HG02588 (cell line): ENCODE results near the gene TRAPPC3L.
A peak's percentile ranks its signal among the peaks of the same experiment; 100 is the strongest.

Experiments used
- ATAC-seq: cut with Tn5 transposase; IDR thresholded peaks from one replicate; pipeline ENCODE4 v1.9.1; 2021; ENCODE audit warnings: mild to moderate bottlenecking, moderate library complexity; ENCODE audit not compliant: unreplicated experiment

Gene TRAPPC3L

DNA sequence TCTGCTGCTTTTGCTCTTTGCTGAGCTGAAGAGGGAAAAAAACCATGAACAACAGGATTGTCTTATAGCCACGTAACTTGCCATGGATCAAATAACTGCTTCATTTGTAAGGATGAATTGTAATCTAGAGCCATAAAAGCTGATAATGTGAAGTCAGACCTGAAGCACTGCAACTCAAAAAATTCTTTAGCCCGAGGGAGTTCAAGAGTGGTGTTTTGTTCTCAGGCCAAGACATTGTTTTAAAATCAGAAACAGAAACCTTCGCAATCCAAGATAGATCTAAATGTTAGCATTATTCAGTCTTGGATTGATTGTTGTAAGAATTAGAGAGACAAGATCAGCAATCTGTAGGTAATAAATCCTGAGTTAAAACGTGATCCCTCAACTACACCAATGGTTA is at the start of gene TRAPPC3L:
Gene TRAPPC3L (minus strand): TSS at position 34 of the 400 bp plus-strand sequence. CDS start 170 bp downstream, outside the sequence.
- ATAC-seq, result no peak

DNA sequence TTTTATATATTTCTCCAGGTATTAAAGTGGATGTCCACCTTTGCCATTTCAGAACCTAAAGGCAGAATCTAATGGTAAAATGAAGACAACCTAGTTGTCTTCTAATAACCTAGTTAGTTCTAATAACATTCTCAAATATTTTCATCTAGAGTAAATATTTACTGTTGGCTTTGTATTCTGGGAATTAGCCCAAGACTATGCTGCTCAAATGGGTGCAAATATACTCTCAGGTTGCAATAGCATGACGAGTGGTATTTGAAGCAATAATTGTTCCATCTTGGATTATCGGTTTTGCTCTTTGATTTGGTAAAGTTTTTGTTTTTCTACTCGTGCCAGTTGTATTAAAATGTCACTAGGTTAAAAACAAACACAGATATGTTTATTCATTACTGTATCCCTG is 49.8 kb upstream of the TRAPPC3L start:
- ATAC-seq, result no peak

DNA sequence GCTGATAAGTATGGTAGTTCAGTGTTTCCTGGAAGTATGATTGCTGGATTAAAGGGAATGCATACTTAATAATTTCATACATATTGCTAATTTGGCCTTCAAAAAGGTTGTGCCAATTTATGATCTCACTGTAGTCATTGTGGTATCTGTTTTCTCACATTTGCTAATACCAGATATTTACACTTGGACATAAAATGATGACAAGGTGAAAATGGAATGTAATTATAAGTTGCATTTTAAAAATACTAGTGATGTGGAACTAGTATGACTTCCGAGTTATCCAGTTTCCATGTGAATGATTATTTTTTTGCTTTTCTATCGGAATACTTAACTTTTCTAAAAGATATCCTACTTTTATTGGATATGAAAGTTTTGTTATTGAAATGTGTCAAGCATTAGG is 41.3 kb upstream of the TRAPPC3L start:
- ATAC-seq, result no peak

GRCh38 chr6:116586276-116586675 is 40.8 kb upstream of the TRAPPC3L start:
- ATAC-seq, result no peak

DNA sequence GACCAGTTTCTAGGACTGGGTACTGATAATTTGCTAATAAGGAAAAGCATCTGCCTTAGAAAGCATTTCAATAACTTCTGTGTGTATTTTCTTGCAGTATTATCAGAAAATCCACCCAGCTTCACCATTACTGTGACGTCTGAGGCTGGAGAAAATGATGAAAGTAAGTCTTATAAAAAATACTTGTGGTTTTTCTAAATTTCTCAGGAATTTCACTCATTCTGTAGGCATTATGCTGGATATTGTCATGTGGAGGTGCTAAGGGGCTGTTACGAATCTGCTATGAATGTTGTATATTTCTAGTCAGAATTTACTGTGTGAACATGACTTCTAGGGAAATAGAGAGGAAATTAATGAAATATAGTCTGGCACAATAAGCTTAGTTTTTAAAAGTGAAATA is 34.7 kb upstream of the TRAPPC3L start:
- no peak for ATAC-seq

DNA sequence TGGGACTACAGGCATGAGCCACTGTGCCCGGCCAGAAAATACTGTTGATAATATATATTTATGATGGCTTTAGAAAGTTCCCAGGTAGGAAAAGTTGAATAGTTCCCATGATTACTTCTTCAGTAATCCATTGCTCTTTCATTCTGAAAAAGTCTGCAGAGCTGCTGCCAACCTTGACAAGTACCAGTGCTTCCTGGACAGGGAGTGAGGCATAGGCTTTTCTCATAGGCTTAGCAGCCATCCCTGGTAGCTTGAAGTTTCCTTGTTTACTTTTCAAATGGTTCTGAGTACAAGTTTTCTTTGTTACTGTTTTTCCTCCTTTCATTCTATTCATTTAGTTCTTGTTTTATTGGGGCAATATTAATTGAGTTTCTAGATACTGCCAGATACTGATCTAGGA is 33.7 kb upstream of the TRAPPC3L start:
- no peak for ATAC-seq

- no peak for ATAC-seq
These were observed 32.9 kb upstream of the TRAPPC3L start for GRCh38 chr6:116578335-116578734.

- no peak for ATAC-seq
These were observed 32.0 kb upstream of the TRAPPC3L start for GRCh38 chr6:116577486-116577885.

DNA sequence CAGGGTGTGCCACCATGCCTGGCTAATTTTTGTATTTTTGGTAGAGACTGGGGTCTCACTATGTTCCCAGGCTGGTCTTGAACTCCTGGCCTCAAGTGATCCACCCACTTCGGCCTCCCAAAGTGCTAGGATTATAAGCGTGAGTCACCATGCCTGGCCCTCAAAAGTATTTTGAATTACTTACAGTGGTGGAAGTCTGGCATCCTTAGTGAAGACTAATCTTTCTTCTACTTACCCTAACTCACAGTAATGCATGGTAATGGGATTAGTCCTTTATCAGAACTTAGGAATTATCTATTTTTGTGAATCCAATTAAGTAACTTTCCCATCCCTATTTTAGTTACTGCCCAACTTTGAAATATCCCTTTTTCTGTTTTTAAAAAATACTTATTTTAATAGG is 29.7 kb upstream of the TRAPPC3L start:
- ATAC-seq, result no peak

DNA sequence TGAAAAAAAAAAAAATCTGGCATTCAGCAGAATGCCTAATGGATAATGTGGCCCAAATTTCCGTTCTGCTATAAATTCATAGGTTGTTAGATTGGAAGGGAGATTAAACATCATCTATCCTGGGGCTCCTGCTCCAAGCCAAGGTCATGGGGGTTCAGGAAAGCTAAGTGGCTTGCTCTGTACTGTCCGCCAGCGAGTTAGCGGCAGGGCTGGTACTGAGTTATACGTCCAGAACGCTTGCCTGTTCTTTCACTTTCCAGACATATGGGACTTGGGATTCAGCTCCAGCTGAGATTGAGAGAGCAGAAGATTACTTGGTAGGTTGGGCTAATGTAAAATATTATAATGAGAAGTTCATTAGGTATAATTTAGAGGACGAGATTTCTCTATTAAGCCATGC is 26.7 kb upstream of the TRAPPC3L start:
- no peak for ATAC-seq

- ATAC-seq, result no peak
These were observed 26.2 kb upstream of the TRAPPC3L start for GRCh38 chr6:116571683-116572000.

DNA sequence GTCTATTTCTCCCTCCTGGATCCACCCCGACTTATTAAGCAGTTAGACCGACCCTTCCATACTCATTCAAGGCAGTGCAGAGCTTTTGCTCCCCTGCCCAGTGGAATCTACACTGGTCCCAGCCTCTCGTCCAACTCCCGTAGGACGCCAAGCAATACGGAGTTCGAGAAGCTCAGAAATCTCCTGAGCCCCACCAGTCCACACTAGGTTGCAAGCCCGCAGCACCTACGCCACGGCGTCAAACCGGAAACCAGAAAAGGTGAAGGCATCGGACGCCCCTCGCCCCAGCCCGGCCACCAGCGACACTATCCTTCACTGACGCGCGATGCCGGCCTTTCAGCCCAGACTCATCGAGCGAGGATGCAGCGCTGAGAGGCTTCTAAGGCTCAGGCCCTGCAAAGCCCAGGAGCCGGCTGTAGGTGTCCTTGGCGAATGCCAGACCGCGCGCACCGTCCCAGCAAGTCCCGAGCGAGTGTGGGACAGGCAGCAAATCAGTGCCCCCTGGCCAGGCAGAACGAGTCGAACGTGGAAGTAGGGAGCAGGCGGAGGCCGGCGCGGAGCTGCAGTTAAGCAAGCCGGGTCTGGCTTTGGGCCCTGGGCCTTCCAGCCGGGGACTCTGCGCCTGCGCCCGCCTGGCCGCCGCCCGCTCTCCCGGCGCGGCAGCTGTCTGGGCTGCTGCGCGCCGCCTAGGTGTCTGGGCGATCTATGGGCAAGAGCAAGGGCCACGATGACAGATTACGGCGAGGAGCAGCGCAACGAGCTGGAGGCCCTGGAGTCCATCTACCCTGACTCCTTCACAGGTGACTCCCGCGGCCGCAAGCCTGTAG is 25.6 kb upstream of the TRAPPC3L start, which contains the start of gene RWDD1:
Gene RWDD1 (plus strand): TSS at position 649 of the 827 bp plus-strand sequence. CDS start 79 bp downstream, at position 728.
- peak; percentile 95 for ATAC-seq

- ATAC-seq, result no peak
These were observed 23.6 kb upstream of the TRAPPC3L start for GRCh38 chr6:116568821-116569755.

DNA sequence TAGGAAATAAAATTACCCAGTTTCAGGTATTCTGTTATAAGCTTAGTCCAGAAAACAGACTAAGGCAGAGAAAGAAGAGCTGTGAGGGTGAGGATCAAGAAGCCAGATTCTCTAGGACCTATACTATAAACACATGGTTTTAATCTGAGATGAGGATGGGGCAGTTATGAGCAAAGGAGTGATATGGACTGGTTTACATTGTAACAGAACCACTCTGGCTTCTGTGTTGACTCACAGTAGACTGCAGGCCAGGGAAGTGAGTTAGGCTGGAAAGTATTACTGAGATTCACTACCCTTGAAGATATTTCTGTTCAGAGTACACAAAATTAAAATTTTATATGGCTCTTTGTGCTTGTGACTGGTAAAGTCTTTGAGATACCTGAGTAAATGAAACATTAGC is 22.6 kb upstream of the TRAPPC3L start:
- no peak for ATAC-seq

DNA sequence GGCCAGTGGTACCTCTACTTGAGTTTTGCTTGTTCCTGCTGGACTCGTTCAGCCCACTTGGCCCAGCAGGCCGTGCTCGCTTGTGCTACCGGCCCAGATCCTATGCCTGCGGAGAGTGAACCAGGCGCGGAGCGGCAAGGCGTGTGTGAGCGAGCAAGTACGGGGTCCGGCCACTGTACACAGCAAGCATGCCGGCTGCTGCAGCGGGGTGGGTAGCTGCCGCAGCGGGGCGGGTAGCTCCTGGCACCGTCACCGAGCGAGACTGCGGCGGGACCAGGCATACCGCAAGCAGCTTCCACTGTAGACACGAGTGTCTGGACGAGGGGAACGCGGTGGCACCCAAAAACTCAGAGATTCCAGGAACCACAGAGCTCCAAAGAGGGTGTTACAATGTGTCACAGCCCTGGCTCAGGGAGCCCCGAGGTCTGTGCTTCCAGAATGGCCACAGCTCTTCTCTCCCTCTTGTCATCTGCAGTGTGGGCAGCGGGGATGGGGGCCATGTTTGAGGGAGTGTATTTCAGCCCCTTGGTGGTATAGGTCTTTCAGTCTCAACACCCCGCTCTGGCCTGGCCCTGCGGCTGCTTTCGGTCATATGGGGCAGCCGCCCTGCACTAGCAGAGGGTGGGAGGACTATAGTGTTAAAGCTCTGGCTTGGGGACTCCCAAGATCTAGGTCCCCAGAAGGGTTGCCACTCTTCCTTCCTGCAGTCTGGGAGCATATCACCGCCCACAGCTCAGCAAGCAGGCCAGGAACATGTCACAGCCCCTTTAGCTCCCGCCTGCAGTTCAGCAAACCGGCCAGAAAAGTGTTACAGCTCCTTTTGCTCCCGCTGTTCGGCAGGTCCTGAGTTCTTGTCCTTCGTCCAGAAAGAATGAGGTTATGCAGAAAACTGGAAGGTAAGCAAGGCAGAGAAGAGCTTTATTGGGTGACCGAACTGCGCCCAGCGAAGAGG is 19.7 kb upstream of the TRAPPC3L start:
- ATAC-seq, result no peak

DNA sequence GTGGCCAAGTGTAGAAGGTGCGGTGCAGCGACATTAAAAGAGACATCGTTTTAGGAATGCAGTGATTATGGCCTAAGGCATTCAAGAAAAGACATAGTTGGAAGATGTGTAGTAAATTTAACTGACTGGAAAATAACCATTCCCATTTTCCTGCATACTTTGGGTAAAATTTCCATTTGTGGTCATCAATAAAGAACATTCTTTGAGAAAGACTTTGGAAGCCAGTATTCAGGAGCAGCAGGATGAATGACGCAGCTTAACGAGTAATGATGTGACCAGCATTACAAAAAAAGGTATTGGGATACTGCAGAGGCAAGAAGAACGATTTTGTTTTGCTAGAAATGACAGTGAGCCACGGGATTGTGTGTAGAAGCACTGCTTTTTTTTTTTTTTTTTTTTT is 18.8 kb upstream of the TRAPPC3L start:
- ATAC-seq, result no peak

GRCh38 chr6:116563830-116564229 is 18.3 kb upstream of the TRAPPC3L start:
- ATAC-seq, result no peak

DNA sequence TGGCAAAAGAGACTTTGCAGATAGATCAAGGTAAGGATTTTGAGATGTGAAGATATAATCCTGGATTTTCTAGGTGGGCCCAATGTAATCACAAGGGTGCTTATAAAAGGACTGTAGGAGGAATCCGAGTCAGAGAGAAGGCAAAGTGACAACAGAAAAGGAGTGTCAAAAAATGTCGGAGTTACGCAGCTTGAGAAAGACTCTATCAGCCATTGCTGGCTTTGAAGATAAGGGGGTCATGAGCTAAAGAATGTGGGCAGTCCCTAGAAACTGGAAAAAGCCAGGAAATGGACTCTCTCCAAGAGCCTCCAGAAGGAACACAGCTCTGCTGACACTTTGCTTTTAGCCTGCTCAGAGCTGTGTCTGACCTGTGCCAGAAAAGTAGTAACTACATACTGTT is 17.1 kb upstream of the TRAPPC3L start:
- ATAC-seq, result no peak

- ATAC-seq, result no peak
These were observed 16.5 kb upstream of the TRAPPC3L start for GRCh38 chr6:116562019-116562403.

DNA sequence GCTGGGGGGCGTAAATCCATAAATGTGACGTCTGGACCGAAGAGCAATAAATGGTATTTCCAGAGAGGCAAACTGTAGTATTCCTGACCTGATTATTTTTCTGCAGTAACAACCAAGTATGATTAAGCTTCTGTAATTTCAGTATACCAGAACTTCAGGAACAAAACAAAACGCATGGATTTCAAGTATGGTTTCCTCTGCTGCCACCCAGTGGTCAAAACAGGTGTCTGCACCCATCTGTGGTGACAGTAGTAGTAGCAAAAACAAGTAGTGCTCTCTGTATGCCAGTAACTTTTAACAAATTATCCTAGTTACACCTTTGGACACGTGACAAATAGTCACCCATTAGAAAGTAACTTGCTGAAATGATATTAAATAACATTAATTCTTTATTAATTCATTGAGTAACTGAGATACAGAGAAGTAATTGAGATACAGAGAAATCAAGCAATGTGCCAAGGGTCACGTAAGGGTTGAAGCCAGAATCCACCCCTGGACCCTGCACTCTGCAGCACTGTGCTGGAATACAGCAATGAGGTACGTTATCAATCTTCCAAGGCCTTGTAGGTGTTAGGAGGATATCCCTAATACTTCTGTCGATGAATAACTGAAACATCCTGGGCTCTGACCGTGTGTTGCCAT is 16.0 kb upstream of the TRAPPC3L start:
- ATAC-seq, result peak; percentile 69
